AG04449 (cell line): ENCODE measurements around the gene PSMB9.

Experiments
- CTCF ChIA-PET: fragments of 350-600 bp; formaldehyde crosslinking; extraction: SDS; loops from one replicate; lab custom pipeline; 2021; ENCODE audit warnings: antibody characterized with exemption; lab: Yijun Ruan, JAX
- POLR2A ChIA-PET: fragments of 400-600, 350-600 bp; formaldehyde crosslinking; extraction: SDS; loops from one replicate; lab custom pipeline; 2020; ENCODE audit warnings: antibody characterized with exemption, inconsistent platforms; lab: Yijun Ruan, JAX
- DNase-seq: peaks from one replicate; pipeline ENCODE4 v3.0.0-alpha.2; 2010; ENCODE audit warnings: low read depth, low spot score
- H3K4me3 ChIP-seq: 2 replicates; pipeline ENCODE4 v1.5.1; 2011; ENCODE audit warnings: low read depth, mild to moderate bottlenecking, control low read depth, low read length
- TF ChIP-seq, protein P1 (sequence below): IDR thresholded peaks from one replicate; pipeline ENCODE4 v1.5.1; 2011; ENCODE audit warnings: mild to moderate bottlenecking, moderate library complexity, low read length, control low read depth, inconsistent platforms; ENCODE audit not compliant: insufficient read depth; ENCODE audit errors: missing control alignments

The PSMB9 gene

DNA sequence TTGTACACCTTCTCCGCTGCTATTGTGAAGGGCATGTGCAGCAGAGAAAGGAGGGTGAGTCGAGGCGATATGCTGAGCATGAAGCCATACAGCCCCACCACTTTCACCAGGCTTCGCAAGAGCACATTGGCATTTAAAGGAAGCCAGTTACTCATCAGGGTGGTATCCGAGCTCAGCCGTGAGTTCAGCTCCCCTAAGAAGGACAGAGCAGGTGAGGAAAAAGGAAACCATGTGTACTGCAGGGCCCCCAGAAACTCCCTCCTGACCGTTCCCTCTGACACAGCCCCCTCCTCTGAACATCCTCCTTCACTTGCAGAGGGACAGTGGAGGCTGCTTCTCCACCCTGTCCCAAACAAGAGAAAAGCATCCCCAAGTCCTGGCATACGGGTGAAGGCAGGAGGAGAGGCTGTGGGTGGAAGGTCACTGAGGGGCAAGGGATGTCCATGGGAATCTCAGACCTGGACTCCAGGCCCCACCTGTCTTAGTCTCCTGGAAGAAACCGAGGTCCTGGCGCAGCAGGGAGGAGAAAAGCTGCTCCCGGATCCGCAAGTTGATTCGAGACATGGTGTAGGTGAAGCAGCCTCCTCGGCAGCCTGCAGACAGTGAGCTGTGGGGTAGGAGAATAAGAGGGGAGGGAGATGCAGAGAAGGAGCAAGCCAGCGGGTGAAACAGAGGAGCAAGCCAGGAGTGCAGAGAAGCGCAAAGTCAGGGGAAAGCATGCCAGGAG, 18.7 kb upstream of the PSMB9 start:
- CTCF ChIA-PET = interaction anchor here (1.2 to 1.6 kb wide), 3 partner anchors 9 to 422 kb away, joined by 4 to 7 read pairs (median 4); no protein-coding TSS in a partner anchor
- no peak for DNase-seq
- TF ChIP-seq, protein P1, sequence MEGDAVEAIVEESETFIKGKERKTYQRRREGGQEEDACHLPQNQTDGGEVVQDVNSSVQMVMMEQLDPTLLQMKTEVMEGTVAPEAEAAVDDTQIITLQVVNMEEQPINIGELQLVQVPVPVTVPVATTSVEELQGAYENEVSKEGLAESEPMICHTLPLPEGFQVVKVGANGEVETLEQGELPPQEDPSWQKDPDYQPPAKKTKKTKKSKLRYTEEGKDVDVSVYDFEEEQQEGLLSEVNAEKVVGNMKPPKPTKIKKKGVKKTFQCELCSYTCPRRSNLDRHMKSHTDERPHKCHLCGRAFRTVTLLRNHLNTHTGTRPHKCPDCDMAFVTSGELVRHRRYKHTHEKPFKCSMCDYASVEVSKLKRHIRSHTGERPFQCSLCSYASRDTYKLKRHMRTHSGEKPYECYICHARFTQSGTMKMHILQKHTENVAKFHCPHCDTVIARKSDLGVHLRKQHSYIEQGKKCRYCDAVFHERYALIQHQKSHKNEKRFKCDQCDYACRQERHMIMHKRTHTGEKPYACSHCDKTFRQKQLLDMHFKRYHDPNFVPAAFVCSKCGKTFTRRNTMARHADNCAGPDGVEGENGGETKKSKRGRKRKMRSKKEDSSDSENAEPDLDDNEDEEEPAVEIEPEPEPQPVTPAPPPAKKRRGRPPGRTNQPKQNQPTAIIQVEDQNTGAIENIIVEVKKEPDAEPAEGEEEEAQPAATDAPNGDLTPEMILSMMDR = no peak
- no peak overlapping the region for H3K4me3 ChIP-seq
- POLR2A ChIA-PET = no interaction called here

DNA sequence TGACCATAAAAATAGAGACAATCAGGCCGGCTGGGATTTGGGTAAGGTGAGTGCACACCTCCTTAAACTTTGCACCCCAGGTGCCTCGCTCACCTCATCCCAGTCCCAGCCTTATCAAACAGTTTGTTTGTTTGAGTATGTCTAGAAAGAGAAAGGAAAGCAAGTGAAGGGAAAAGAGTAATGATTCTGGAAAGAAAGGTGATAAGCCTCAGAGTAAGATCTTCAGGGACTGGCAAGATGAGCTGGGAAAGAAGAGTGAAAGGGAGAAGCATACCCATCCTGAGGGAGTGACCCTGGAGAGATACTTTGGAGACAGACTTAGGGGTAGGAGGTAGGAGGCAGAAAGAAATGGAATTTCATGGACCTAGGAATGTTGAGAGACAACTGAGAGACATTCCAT, 17.1 kb upstream of the PSMB9 start:
- POLR2A ChIA-PET = interaction anchor here (2.7 kb wide), 1 partner anchor 136 kb away, joined by 38 read pairs; no protein-coding TSS in a partner anchor
- TF ChIP-seq, protein P1 = no peak
- no peak for DNase-seq
- CTCF ChIA-PET = interaction anchor here (3.9 to 11.4 kb wide), 5 partner anchors 10 to 117 kb away, joined by 25 to 402 read pairs (median 91); partner anchors contain the start of genes HLA-DMA, PSMB9 and TAP1
- H3K4me3 ChIP-seq = no peak overlapping the region

GRCh38 chr6:32837651-32838113, 16.3 kb upstream of the PSMB9 start:
- DNase-seq = no peak
- H3K4me3 ChIP-seq = peak overlapping the region; percentile 96
- TF ChIP-seq, protein P1 = no peak
- CTCF ChIA-PET = interaction anchor here (1.0 to 11.4 kb wide), 23 partner anchors 11 to 424 kb away, joined by 3 to 402 read pairs (median 9); partner anchors contain the start of genes BRD2, HLA-DMA, PSMB9 and TAP1
- POLR2A ChIA-PET = interaction anchor here (1.3 to 2.7 kb wide), 5 partner anchors 10 to 135 kb away, joined by 4 to 38 read pairs (median 6); partner anchors contain the start of genes PSMB9 and TAP1

- H3K4me3 ChIP-seq = peak within 1 kb of the TSS; percentile 96
- TF ChIP-seq, protein P1 = peak; percentile 97
- ChIA-PET CTCF (interaction anchor here (0.6 to 11.4 kb wide), 42 partner anchors 9 to 643 kb away, joined by 3 to 402 read pairs (median 5); partner anchors contain the start of genes BRD2, HLA-DMA, PSMB9 and TAP1), POLR2A (interaction anchor here (1.3 to 2.7 kb wide), 5 partner anchors 10 to 134 kb away, joined by 4 to 38 read pairs (median 6); partner anchors contain the start of genes PSMB9 and TAP1)
- DNase-seq = peak; percentile 47
Measured at GRCh38 chr6:32838114-32838958, 15.7 kb upstream of the PSMB9 start, which contains the start of gene TAP2. TSS of gene TAP2 (minus strand) at chr6:32838739. CDS start at chr6:32838233, 506 bp downstream.

DNA sequence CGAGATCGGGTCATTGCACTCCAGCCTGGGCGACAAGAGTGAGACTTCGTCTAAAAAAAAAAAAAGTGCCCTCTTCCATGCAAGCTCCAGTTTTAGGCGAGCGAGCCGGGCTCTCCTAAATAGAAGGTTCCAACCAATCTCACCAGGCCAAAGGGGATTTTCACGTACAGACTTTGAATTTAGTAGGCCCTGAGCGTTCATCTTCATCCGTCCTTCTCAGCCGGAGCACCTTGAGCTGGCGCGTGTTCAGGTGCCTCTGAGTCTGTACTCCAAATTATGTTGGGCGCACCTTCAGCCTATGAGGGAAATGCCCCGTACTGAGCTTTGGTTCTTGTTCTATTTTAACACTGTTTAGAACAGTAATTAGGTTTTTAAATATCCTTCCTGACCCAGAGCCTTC, 14.6 kb upstream of the PSMB9 start:
- ChIA-PET CTCF (interaction anchor here (0.8 to 11.4 kb wide), 28 partner anchors 8 to 357 kb away, joined by 3 to 402 read pairs (median 6); partner anchors contain the start of genes HLA-DMA, PSMB9 and TAP1), POLR2A (interaction anchor here (1.8 to 2.7 kb wide), 3 partner anchors 11 to 133 kb away, joined by 6 to 38 read pairs (median 22); partner anchors contain the start of genes PSMB9 and TAP1)
- TF ChIP-seq, protein P1 = no peak
- no peak for DNase-seq
- no peak overlapping the region for H3K4me3 ChIP-seq
